Fibroblast of the conjunctiva (primary cell): Measurements from ENCODE around the gene ZKSCAN1.
"Not testable (repeated sequence)": the region's sequence is repeated elsewhere in the genome, so short reads cannot be mapped to it uniquely, and the experiment has no call there.

ENCODE experiments used
- DNase-seq: peaks from one replicate; pipeline ENCODE4 v3.0.0-alpha.2; 2010; ENCODE audit warnings: low read depth

The ZKSCAN1 gene

GRCh38 chr7:100015232-100016214 is at the start of gene ZKSCAN1:
Gene ZKSCAN1 (plus strand): TSS chr7:100015596. CDS start chr7:100023507, 7,911 bp downstream.
- DNase-seq = peak; percentile 81

DNA sequence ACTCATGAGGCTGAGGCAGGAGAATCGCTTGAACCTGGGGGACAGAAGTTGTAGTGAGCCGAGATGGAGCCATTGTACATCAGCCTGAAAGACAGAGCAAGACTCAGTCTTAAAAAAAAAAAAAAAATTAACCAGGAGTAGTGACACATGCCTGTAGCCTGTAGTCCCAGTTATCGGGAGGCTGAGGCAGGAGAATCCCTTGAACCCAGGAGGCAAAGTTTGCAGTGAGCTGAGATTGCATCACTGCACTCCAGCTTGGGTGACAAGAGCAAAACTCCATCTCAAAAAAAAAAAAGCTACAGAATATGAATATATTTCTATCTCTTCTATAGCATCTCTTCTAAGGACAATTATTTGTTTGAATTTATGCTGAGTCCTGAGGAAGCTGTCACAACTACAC is 46.1 kb upstream of the ZKSCAN1 start:
- DNase-seq = no peak

- DNase-seq = not testable (repeated sequence)
Measured at GRCh38 chr7:99969813-99970212, 45.6 kb upstream of the ZKSCAN1 start.

DNA sequence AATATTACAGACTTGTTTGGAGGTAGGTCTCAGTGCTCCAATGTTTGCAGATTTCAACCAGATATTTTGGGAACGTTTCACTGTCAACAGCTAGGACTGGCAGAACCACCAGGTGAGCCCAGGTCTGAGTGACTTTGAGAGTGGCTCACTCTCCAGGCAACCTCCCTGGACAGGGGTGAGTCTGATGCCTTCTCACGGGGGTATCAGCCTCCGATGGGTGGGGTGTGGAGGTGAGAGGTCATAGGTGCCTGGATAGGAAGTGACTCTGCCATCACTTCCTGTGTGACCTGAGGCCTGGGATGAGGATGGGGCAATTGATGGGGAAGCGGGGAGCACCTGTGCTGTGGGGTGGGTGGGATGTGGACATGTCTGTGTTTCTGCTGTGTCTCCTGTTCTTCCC is 44.2 kb upstream of the ZKSCAN1 start:
- DNase-seq = no peak

- not testable (repeated sequence) for DNase-seq
Measured at GRCh38 chr7:99973817-99974216, 41.6 kb upstream of the ZKSCAN1 start.

GRCh38 chr7:99974681-99975080 is 40.7 kb upstream of the ZKSCAN1 start:
- DNase-seq = no peak

GRCh38 chr7:99975782-99976521 is 39.4 kb upstream of the ZKSCAN1 start, which contains the start of gene AZGP1:
Gene AZGP1 (minus strand): TSS chr7:99976031. CDS start chr7:99976020, 11 bp downstream.
- DNase-seq = no peak

DNA sequence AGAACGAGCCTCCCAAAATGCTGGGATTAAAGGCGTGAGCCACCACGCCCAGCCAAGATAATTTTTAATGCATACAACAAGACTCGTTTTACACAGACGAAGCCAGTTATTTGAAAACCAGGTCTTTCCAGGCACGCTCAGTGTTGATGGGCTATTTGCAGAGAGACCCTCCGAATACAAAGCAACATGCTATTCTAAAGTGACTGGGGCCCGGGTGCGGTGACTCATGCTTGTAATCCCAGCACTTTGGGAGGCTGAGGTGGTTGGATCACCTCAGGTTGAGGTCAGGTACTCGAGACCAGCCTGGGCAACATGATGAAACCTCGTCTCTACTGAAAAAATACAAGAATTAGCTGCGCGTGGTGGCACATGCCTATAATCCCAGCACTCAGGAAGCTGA is 38.8 kb upstream of the ZKSCAN1 start:
- no peak for DNase-seq

DNA sequence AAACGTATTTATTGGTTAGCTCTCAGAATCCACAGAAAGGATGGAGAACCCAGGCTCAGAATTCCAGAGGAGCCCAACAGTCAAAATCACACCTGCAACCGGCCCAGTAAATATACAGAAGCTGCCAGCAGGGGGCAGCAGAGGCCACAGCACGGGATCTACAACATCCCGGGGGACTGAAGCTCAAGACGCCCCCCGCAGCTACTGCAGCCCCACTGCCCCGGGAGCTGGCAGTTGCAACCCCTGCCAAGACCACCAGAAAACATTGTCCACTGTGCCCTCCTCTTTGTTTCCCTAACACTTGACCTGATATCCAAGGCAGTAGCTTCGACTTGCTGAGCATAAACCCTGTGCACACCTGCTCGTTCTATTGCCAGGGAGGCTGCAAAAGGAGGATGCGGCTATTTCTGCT is 35.6 kb upstream of the ZKSCAN1 start:
- not testable (repeated sequence) for DNase-seq

DNA sequence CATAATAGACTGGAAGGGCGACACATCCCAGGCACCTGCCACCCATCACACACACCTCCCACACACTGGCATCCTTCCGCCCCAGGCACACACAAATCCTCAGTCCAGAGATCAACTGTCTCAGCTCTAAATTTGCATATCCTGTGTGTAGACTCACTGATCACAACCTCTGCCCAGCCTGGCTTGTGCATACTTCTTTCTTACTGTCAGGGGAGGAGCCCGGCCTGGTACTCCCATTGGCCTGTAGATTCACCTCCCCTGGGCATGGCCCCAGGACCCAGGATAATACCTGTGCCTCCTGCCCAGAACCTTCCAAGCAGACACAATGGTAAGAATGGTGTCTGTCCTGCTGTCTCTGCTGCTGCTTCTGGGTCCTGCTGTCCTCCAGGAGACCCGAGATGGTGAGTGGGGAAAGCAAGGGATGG is 34.9 kb upstream of the ZKSCAN1 start:
- DNase-seq = not testable (repeated sequence)

GRCh38 chr7:99981066-99981465 is 34.3 kb upstream of the ZKSCAN1 start:
- DNase-seq = not testable (repeated sequence)

DNA sequence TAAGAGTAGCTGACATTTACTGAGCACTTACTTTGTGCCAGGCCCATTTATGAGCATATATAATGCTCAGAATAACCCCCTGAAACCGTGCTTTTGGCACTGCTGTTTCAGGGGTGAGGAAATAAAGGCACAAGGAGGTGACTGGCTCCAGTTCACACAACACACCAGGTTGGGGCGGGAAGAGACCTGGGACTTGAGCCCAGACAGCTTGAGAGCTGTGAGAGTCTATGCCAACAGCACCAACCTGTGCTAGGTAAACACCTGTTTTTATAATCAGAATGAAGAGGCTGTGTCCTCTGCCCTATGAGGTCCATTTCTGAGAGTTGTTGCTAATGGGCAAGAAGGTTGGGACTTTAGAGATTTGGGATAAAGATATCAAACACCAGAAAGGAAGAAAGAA is 30.8 kb upstream of the ZKSCAN1 start:
- no peak for DNase-seq

DNA sequence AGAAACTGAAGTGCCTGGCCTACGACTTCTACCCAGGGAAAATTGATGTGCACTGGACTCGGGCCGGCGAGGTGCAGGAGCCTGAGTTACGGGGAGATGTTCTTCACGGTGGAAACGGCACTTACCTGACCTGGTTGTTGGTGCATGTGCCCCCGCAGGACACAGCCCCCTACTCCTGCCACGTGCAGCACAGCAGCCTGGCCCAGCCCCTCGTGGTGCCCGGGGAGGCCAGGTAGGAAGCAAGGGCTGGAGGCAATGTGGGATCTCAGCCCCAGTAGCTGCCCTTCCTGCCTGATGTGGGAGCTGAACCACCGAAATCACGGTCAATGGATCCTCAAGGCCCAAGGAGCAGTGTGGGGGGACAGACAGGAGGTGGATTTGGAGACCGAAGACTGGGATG is 28.1 kb upstream of the ZKSCAN1 start:
- not testable (repeated sequence) for DNase-seq

- DNase-seq = no peak
Measured at GRCh38 chr7:99987846-99988245, 27.6 kb upstream of the ZKSCAN1 start.

DNA sequence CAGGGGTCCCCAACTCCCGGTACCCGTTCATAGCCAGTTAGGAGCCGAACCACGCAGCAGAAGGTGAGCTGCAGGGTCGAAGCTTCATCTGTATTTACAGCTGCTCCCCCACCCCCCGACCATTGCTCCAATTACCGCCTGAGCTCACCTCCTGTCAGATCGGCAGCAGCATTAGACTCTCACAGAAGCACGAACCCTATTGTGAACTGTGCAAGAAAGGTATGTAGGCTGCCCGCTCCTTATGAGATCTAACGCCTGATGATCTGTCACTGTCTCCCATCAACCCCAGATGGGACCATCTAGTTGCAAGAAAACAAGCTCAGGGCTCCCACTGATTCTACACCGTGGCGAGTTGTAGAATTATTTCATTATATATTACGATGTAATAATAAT is 24.9 kb upstream of the ZKSCAN1 start:
- no peak for DNase-seq

GRCh38 chr7:99991543-99991942 is 23.9 kb upstream of the ZKSCAN1 start:
- not testable (repeated sequence) for DNase-seq

GRCh38 chr7:99992330-99993038 is 22.9 kb upstream of the ZKSCAN1 start:
- no peak for DNase-seq

GRCh38 chr7:99994819-99995218 is 20.6 kb upstream of the ZKSCAN1 start:
- no peak for DNase-seq

DNA sequence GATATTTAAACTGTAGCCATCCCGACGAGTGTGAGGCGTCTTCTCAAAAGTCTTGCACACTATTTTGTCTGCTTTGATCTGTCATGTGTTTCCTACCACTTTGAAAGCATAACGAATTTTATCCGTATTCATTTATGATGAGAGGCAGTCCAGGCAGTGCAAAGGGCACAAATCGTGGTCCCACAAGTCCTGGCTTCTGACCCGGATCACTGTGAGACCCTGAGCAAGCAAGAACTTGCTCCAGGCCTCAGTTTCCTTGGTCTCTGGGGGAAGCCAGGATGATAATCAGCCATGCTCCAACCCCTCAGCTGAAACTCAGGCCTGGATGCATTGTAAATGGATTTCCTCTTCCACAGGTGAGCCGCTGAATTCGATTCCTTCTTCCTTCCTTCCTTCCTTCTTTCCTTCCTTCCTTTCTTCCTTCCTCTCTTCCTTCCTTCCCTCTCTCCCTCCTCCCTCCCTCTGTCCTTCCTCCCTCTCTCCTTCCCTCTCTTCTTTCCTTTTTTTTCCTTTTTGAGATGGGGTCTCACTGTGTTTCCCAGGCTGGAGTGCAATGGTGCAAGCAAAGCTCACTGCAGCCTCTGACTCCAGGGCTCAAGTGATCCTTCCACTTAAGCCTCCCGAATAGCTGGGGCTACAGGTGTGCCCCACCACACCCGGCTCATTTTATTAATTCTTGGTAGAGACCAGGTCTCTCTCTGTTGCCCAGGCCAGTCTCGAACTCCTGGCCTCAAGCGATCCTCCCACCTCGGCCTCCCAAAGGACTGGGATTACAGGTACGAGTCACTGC is 18.4 kb upstream of the ZKSCAN1 start:
- no peak for DNase-seq

GRCh38 chr7:99997545-99998137 is 17.8 kb upstream of the ZKSCAN1 start:
- DNase-seq = no peak

GRCh38 chr7:100000239-100000638 is 15.2 kb upstream of the ZKSCAN1 start:
- no peak for DNase-seq
